Natural killer cell (primary cell): ENCODE results near the gene TRERF1. TPM values are rescaled to one million over a fixed set of nuclear protein-coding genes. Genes with fewer than 3 reads are reported as not detected.

Experiments used
- ATAC-seq, 3 donors: fragments of 150-1000 bp in 2 of 3; fragments of 200-7000 bp in 1 of 3; cut with Tn5 transposase; 1 replicate in 1 of 3; 2 replicates in 2 of 3; pipeline ENCODE4 v1.10.0; 2021; ENCODE audit warnings: mild to moderate bottlenecking in 2 of 3, moderate library complexity in 2 of 3
- DNase-seq, 2 donors: peaks; one replicate each; pipeline versions ENCODE4 v3.0.0 to v3.0.0-alpha.2; 2013 to 2021; ENCODE audit warnings: mixed read lengths in 1 of 2
- H3K27ac ChIP-seq: one replicate; pipeline ENCODE4 v1.5.1; 2013; ENCODE audit warnings: mild to moderate bottlenecking, low read length
- H3K27me3 ChIP-seq: one replicate; pipeline ENCODE4 v1.6.1; 2013; ENCODE audit warnings: low read length; ENCODE audit not compliant: control insufficient read depth, insufficient read depth
- H3K36me3 ChIP-seq: one replicate; pipeline ENCODE4 v1.6.1; 2013; ENCODE audit warnings: low read length; ENCODE audit not compliant: control insufficient read depth, insufficient read depth
- H3K4me1 ChIP-seq: one replicate; pipeline ENCODE4 v1.6.1; 2013; ENCODE audit warnings: low read length; ENCODE audit not compliant: control insufficient read depth, insufficient read depth
- H3K4me3 ChIP-seq: one replicate; pipeline ENCODE4 v1.5.1; 2013; ENCODE audit warnings: low read length
- H3K9me3 ChIP-seq: one replicate; pipeline ENCODE4 v1.6.1; 2013; ENCODE audit warnings: low read length; ENCODE audit not compliant: control insufficient read depth, insufficient read depth
- H3K27ac Mint-ChIP-seq, 2 donors: one replicate each; pipeline ENCODE4 v1.8.0; 2022; ENCODE audit warnings: mild to moderate bottlenecking in 2 of 2, mixed read lengths in 2 of 2, moderate library complexity in 1 of 2
- H3K27me3 Mint-ChIP-seq, 2 donors: one replicate each; pipeline ENCODE4 v1.8.0; 2022; ENCODE audit warnings: low read depth in 2 of 2, mixed read lengths in 2 of 2
- H3K36me3 Mint-ChIP-seq: one replicate; pipeline ENCODE4 v1.8.0; 2022; ENCODE audit warnings: mixed read lengths
- H3K4me1 Mint-ChIP-seq, 2 donors: one replicate each; pipeline ENCODE4 v1.8.0; 2022; ENCODE audit warnings: mixed read lengths in 2 of 2
- H3K4me3 Mint-ChIP-seq: one replicate; pipeline ENCODE4 v1.8.0; 2022; ENCODE audit warnings: mild to moderate bottlenecking, moderate library complexity, mixed read lengths
- H3K9me3 Mint-ChIP-seq, 2 donors: one replicate each; pipeline ENCODE4 v1.8.0; 2022; ENCODE audit warnings: mixed read lengths in 2 of 2
- WGBS: methylation state at CpG from one replicate; pipeline ENCODE4 v1.1.7; 2013; ENCODE audit warnings: missing lambda C conversion rate; ENCODE audit not compliant: insufficient coverage; 5-methylcytosine and 5-hydroxymethylcytosine counted together
- intact Hi-C: fragments of 100-400 bp; cut with micrococcal nuclease; formaldehyde crosslinking; loops from one replicate; pipeline ENCODE4 v1.14.2; 2022
- total RNA-seq, 4 donors: library from RNA; stranded (reverse); fragments of 120-200 nt in 1 of 4; gene quantifications; one replicate each; pipeline versions ENCODE4 v1.2.3 to v1.2.4, GENCODE V29; 2013 to 2022
- TF ChIP-seq, protein P1 (sequence below): fragments of 200-600 bp; IDR thresholded peaks from one replicate; pipeline ENCODE4 v1.8.0; 2022; ENCODE audit warnings: antibody characterized with exemption

The TRERF1 gene
- total RNA-seq, 3 donors from 2014 or later (not counting 1 experiment from before 2014, with no cell fraction given), result 34.6 to 42.3 (median 38.6) TPM

DNA sequence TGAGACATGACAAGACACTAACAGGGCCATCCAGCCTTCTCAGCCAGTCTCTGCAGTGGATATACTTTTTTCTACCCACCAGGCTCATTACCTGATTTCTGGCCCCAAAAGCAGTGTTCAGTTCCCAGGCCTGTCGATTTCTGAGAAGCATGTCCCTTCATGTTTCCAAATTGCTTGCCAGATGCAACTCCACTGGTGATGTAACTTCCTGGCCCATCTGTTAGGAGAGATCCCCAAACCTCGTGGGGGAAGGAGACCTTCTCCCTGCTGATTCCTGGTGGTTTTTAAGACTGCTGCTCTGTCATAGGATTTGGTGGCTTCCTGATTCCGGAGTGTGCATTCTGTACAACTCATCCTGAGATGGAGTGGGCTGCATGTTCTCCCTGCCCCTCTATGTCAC, 202.4 kb downstream of the TRERF1 start:
- 83% methylated on average over 3 of the region's 3 CpGs for WGBS
- intact Hi-C loops, result no loop called here
- Histone ChIP-seq H3K9me3 (no peaks in the 10 kb centered on the region), H3K4me3 (no peak overlapping the region), H3K4me1 (peaks cover 8% of the 10 kb centered on the region), H3K27ac (no peak overlapping the region), H3K27me3 (no peaks in the 10 kb centered on the region), H3K36me3 (peaks cover 50% of the 10 kb centered on the region)
- Mint-ChIP-seq H3K9me3 (no peaks in the 10 kb centered on the region), H3K27ac (no peak overlapping the region), H3K27me3 (no peaks in the 10 kb centered on the region), H3K4me3 (no peak overlapping the region), H3K4me1 (peaks cover 12% of the 10 kb centered on the region in 2 donors), H3K36me3 (peaks cover 8% of the 10 kb centered on the region)
- ATAC-seq (no peak), DNase-seq (no peak)
- TF ChIP-seq, protein P1, sequence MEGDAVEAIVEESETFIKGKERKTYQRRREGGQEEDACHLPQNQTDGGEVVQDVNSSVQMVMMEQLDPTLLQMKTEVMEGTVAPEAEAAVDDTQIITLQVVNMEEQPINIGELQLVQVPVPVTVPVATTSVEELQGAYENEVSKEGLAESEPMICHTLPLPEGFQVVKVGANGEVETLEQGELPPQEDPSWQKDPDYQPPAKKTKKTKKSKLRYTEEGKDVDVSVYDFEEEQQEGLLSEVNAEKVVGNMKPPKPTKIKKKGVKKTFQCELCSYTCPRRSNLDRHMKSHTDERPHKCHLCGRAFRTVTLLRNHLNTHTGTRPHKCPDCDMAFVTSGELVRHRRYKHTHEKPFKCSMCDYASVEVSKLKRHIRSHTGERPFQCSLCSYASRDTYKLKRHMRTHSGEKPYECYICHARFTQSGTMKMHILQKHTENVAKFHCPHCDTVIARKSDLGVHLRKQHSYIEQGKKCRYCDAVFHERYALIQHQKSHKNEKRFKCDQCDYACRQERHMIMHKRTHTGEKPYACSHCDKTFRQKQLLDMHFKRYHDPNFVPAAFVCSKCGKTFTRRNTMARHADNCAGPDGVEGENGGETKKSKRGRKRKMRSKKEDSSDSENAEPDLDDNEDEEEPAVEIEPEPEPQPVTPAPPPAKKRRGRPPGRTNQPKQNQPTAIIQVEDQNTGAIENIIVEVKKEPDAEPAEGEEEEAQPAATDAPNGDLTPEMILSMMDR, result no peak

GRCh38 chr6:42243046-42243445, 208.7 kb downstream of the TRERF1 start:
- intact Hi-C loops, result no loop called here
- DNase-seq (no peak), ATAC-seq (no peak)
- Histone ChIP-seq H3K4me1 (peaks cover 7% of the 10 kb centered on the region), H3K27ac (no peak overlapping the region), H3K27me3 (no peaks in the 10 kb centered on the region), H3K9me3 (no peaks in the 10 kb centered on the region), H3K4me3 (no peak overlapping the region), H3K36me3 (peaks cover 51% of the 10 kb centered on the region)
- WGBS, result 98% methylated on average over 11 of the region's 11 CpGs
- no peaks in the 10 kb centered on the region for H3K36me3 Mint-ChIP-seq
- H3K4me3 Mint-ChIP-seq, result no peak overlapping the region
- no peaks in the 10 kb centered on the region for H3K9me3 Mint-ChIP-seq
- no peak overlapping the region for H3K27ac Mint-ChIP-seq
- no peaks in the 10 kb centered on the region for H3K27me3 Mint-ChIP-seq
- H3K4me1 Mint-ChIP-seq, result peaks cover 6 to 17% of the 10 kb centered on the region in 2 donors
- TF ChIP-seq, protein P1, result no peak

GRCh38 chr6:42241915-42242314, 209.8 kb downstream of the TRERF1 start:
- no peaks in the 10 kb centered on the region for H3K9me3 Mint-ChIP-seq
- H3K27me3 Mint-ChIP-seq, result no peaks in the 10 kb centered on the region
- TF ChIP-seq, protein P1, result no peak
- Histone ChIP-seq H3K27me3 (no peaks in the 10 kb centered on the region), H3K9me3 (no peaks in the 10 kb centered on the region), H3K4me1 (peaks cover 7% of the 10 kb centered on the region), H3K27ac (no peak overlapping the region), H3K4me3 (no peak overlapping the region), H3K36me3 (peaks cover 51% of the 10 kb centered on the region)
- H3K36me3 Mint-ChIP-seq, result no peaks in the 10 kb centered on the region
- H3K4me1 Mint-ChIP-seq, result peaks cover 6 to 17% of the 10 kb centered on the region in 2 donors
- intact Hi-C loops, result no loop called here
- no peak overlapping the region for H3K27ac Mint-ChIP-seq
- WGBS, result 84% methylated on average over 5 of the region's 5 CpGs
- DNase-seq (no peak), ATAC-seq (no peak)
- H3K4me3 Mint-ChIP-seq, result no peak overlapping the region

DNA sequence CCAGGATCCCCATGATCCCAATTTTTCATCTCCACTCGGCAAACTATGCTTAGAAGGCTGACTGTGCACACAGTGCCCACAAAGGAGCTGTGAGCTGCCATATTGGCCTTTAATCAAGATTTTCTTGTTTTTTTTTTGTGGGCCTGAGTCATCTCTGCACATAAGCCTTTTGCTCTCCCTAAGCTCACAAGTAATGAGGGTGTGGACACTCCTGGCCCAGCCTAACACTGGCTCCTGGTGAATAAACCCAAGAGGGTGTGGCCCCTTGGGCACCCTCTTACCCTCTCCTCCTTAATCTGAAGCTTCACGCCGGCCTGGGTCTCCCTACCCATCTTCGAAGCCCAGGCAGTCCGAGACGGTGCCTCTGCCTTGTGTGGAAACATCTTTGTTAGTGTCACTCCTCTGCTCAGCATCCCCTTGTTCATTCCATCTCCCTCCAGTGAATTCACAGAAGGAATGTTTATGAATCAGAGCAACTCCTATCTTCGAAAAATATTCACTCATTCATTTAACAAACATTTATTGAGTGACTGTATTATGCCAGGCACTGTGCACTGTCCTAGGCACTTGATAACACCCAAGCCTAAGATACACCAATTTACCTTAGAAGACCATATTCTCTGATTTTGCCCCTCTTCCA, 211.9 kb downstream of the TRERF1 start:
- intact Hi-C loops, result no loop called here
- TF ChIP-seq, protein P1, result no peak
- Mint-ChIP-seq H3K9me3 (no peaks in the 10 kb centered on the region), H3K36me3 (peaks cover 10% of the 10 kb centered on the region), H3K4me1 (peaks cover 6 to 17% of the 10 kb centered on the region in 2 donors), H3K27ac (no peak overlapping the region), H3K27me3 (no peaks in the 10 kb centered on the region), H3K4me3 (no peak overlapping the region)
- H3K36me3 ChIP-seq, result peaks cover 53% of the 10 kb centered on the region
- no peaks in the 10 kb centered on the region for H3K9me3 ChIP-seq
- no peak overlapping the region for H3K27ac ChIP-seq
- ATAC-seq, result no peak
- no peak for DNase-seq
- H3K4me3 ChIP-seq, result no peak overlapping the region
- H3K27me3 ChIP-seq, result no peaks in the 10 kb centered on the region
- 97% methylated on average over 7 of the region's 7 CpGs for WGBS
- H3K4me1 ChIP-seq, result peaks cover 7% of the 10 kb centered on the region
